K562 (cell line): ENCODE results near the gene NKX2-8. TPM values are rescaled to one million over a fixed set of nuclear protein-coding genes. Genes with fewer than 3 reads are reported as not detected.

Experiments
- ATAC-seq: fragments of 200-7000 bp; cut with Tn5 transposase; 3 replicates; pipeline ENCODE4 v1.9.1; 2020; ENCODE audit warnings: moderate library complexity
- BruUV-seq: library from RNA; stranded (reverse); fragments of 400-500 nt; replicated peaks from 2 replicates; lab custom pipeline; 2021; lab: Mats Ljungman, UMichigan
- CTCF ChIA-PET: fragments of 300-600 bp; formaldehyde crosslinking; extraction: SDS; loops from one replicate; lab custom pipeline; 2021; ENCODE audit warnings: low intra/inter-chr PET ratio; lab: Yijun Ruan, JAX
- POLR2A ChIA-PET: fragments of 300-600, 350-650 bp; sonication (Branson Sonifier 250); formaldehyde crosslinking; extraction: SDS; loops from one replicate; lab custom pipeline; 2021; ENCODE audit warnings: antibody characterized with exemption, inconsistent platforms; lab: Yijun Ruan, JAX
- DNase-seq, 4 experiments: peaks; one replicate each; pipeline versions ENCODE4 v3.0.0 to v3.0.0-alpha.2; 2011 to 2018; ENCODE audit warnings: low spot score in 3 of 4, mixed read lengths in 3 of 4; ENCODE audit errors: extremely low read depth in 1 of 4
- FAIRE-seq: peaks from 2 replicates; lab custom pipeline; 2011; peaks lifted over from hg19 to GRCh38; lab: Jason Lieb, UNC
- H2AFZ ChIP-seq: 2 replicates; pipeline ENCODE4 v1.6.0; 2011; ENCODE audit warnings: low read depth, low read length, control low read depth, inconsistent platforms
- H3K27ac ChIP-seq: fragments of 200-600 bp; 3 replicates; pipeline ENCODE4 v1.8.0; 2011; ENCODE audit warnings: low read depth, mild to moderate bottlenecking, control low read depth, inconsistent platforms, low read length, moderate library complexity, mixed read lengths; ENCODE audit errors: extremely low read depth
- H3K27me3 ChIP-seq, 2 experiments: fragments of 300-600 bp in 1 of 2; 2 replicates in 1 of 2; 3 replicates in 1 of 2; pipeline versions ENCODE4 v1.6.0 to v1.8.0; 2011; ENCODE audit warnings: inconsistent platforms in 2 of 2, low read length in 2 of 2, mild to moderate bottlenecking in 1 of 2, mixed read lengths in 1 of 2, moderate library complexity in 1 of 2; ENCODE audit not compliant: control insufficient read depth in 2 of 2, insufficient read depth in 2 of 2
- H3K36me3 ChIP-seq: fragments of 300-600 bp; 3 replicates; pipeline ENCODE4 v1.8.0; 2011; ENCODE audit warnings: mild to moderate bottlenecking, low read length, inconsistent platforms; ENCODE audit not compliant: control insufficient read depth, insufficient read depth
- H3K4me1 ChIP-seq, 2 experiments: fragments of 200-600 bp in 1 of 2; replicated peaks in 1 of 2; 2 replicates in 1 of 2; 3 replicates in 1 of 2; pipeline versions ENCODE4 v1.5.1 to v1.8.0; 2011; ENCODE audit warnings: inconsistent platforms in 2 of 2, low read length in 2 of 2, mild to moderate bottlenecking in 1 of 2, mixed read lengths in 1 of 2, moderate library complexity in 1 of 2; ENCODE audit not compliant: control insufficient read depth in 2 of 2, insufficient read depth in 2 of 2
- H3K4me2 ChIP-seq: 2 replicates; pipeline ENCODE4 v1.6.1; 2011; ENCODE audit warnings: low read length, control low read depth, inconsistent platforms, mixed read lengths; ENCODE audit not compliant: insufficient read depth
- H3K4me3 ChIP-seq: fragments of 200-600 bp; sonication (generic), shearing (Covaris generic); 2 replicates; pipeline ENCODE4 v1.5.1; 2016; ENCODE audit warnings: control low read depth, inconsistent platforms
- H3K79me2 ChIP-seq: fragments of 200-600 bp; 3 replicates; pipeline ENCODE4 v1.8.0; 2011; ENCODE audit warnings: low read length, inconsistent platforms; ENCODE audit not compliant: control insufficient read depth, insufficient read depth
- H3K9ac ChIP-seq, 2 experiments: 2 replicates each; pipeline versions ENCODE4 v1.6.0 to v1.6.1; 2011; ENCODE audit warnings: low read depth in 2 of 2, low read length in 2 of 2, control low read depth in 1 of 2, inconsistent platforms in 1 of 2, mild to moderate bottlenecking in 1 of 2, mixed read lengths in 1 of 2; ENCODE audit not compliant: insufficient read depth in 1 of 2
- H3K9me1 ChIP-seq: one replicate; pipeline ENCODE4 v1.6.0; 2011; ENCODE audit warnings: inconsistent platforms, mild to moderate bottlenecking, low read length, moderate library complexity; ENCODE audit not compliant: control insufficient read depth, insufficient read depth
- H3K9me3 ChIP-seq: replicated peaks from 2 replicates; pipeline ENCODE4 v1.5.1; 2011; ENCODE audit warnings: low read depth, low read length, inconsistent platforms; ENCODE audit not compliant: control insufficient read depth, insufficient read depth
- H4K20me1 ChIP-seq: replicated peaks from 2 replicates; pipeline ENCODE4 v1.6.1; 2011; ENCODE audit warnings: low read length, inconsistent platforms, mixed read lengths; ENCODE audit not compliant: control insufficient read depth, insufficient read depth
- EHMT2 ChIP-seq: fragments of 450-650 bp; IDR thresholded peaks from 2 replicates; pipeline ENCODE4 v1.6.1; 2018; ENCODE audit warnings: antibody characterized with exemption
- L3MBTL2 ChIP-seq: fragments of 450-650 bp; IDR thresholded peaks from 2 replicates; pipeline ENCODE4 v1.6.1; 2016; ENCODE audit warnings: mild to moderate bottlenecking, moderate library complexity
- PPARD ChIP-seq: fragments of 250-450 bp; sonication (Bioruptor Pico); IDR thresholded peaks from 2 replicates; pipeline ENCODE4 v1.8.0; 2022; ENCODE audit warnings: inconsistent platforms, mild to moderate bottlenecking, moderate library complexity
- ZNF696 ChIP-seq: fragments of 250-450 bp; sonication (Bioruptor Pico); conservative IDR thresholded peaks from 2 replicates; pipeline ENCODE4 v1.4.0; 2020; ENCODE audit warnings: mild to moderate bottlenecking, moderate library complexity
- WGBS: fragments of 100-300 bp; shearing (Covaris generic); methylation state at CpG from one replicate; pipeline ENCODE4 v1.1.6; 2016; ENCODE audit warnings: low coverage, mixed read lengths; ENCODE audit not compliant: insufficient coverage; ENCODE audit errors: missing lambda C conversion rate; 5-methylcytosine and 5-hydroxymethylcytosine counted together
- in situ Hi-C: fragments of 300-500 bp; cut with MboI; formaldehyde crosslinking; loops from 4 replicates; pipeline ENCODE4 v1.15.0; 2018; ENCODE audit warnings: inconsistent platforms, mixed read lengths
- intact Hi-C: fragments of 100-400 bp; cut with micrococcal nuclease; formaldehyde crosslinking; loops from 2 replicates; pipeline ENCODE4 v1.14.2; 2022
- polyA plus RNA-seq, 8 experiments: library from polyadenylated mRNA; depleted of rRNA in 4 of 8; stranded (reverse) in 5 of 8; unstranded in 3 of 8; fragments of >200 nt; fragmentation: Nextera tagmentation in 2 of 8; fragmentation: Illumina TruSeq in 1 of 8; extraction: Ambion mirVana in 2 of 8; extraction: Trizol in 1 of 8; gene quantifications; 2 replicates each; pipeline versions ENCODE4 v1.2.1 to v1.2.3, GENCODE V29; 2011 to 2014; ENCODE audit warnings: inconsistent platforms in 1 of 8, missing spikeins in 1 of 8
- total RNA-seq, 7 experiments: library from RNA; depleted of rRNA in 6 of 7; stranded (reverse); fragments of >200 nt in 6 of 7; fragmentation: Illumina TruSeq in 2 of 7; extraction: Trizol in 2 of 7; gene quantifications; 2 replicates each; pipeline versions ENCODE4 v1.2.1 to v1.2.3, GENCODE V29; 2011 to 2021; ENCODE audit warnings: low replicate concordance in 1 of 7
- TF ChIP-seq, protein P1 (sequence below): sonication (generic); formaldehyde crosslinking; IDR thresholded peaks from 2 replicates; pipeline ENCODE4 v1.8.0; 2022; ENCODE audit warnings: mild to moderate bottlenecking, missing genetic modification reagents
- TF ChIP-seq, protein P2 (sequence below): fragments of 200-600 bp; sonication (generic); IDR thresholded peaks from one replicate; pipeline ENCODE4 v1.6.1; 2012; ENCODE audit warnings: mild to moderate bottlenecking, low read depth, low read length, inconsistent platforms

The NKX2-8 gene
- total and polyA plus RNA-seq, 9 of the 15 experiments (the other 6 are each of a cell fraction or from before 2014, with no cell fraction given): not detected

DNA sequence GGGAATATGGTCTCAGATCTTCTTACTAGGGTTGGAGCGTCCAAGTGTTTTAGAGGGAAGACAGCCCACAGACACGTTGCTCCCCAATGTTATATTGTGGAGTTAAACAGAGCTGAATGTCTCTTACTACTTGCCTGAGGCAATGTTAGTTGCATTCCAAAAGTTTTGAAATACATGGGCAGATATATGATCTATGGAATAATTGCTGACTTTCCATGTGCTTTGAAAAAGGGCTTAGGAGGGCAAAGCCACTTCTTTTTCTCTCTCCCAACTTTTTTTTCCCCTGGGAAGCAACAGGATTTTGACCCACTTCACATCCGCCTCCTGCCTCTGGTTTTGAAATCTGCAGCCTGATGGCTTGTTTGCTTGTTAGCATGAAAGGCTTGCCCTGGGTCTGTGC is 45.6 kb upstream of the NKX2-8 start:
- Histone ChIP-seq H3K4me2 (no peak overlapping the region), H3K27ac (no peak overlapping the region), H3K27me3 (peaks cover 0 to 5% of the 10 kb centered on the region in 2 experiments; a peak in 2 of 5 replicates), H3K36me3 (no peaks in the 10 kb centered on the region), H3K79me2 (no peaks in the 10 kb centered on the region), H3K9ac (no peak overlapping the region), H3K4me3 (no peak overlapping the region), H3K9me3 (no peaks in the 10 kb centered on the region), H4K20me1 (no peaks in the 10 kb centered on the region), H3K4me1 (no peaks in the 10 kb centered on the region), H3K9me1 (no peaks in the 10 kb centered on the region), H2AFZ (no peak overlapping the region)
- BruUV-seq: no TSS peak
- no peak for ATAC-seq
- in situ Hi-C loops (loop anchor here (25.0 kb wide), 1 partner anchor 509 kb away; no protein-coding TSS in a partner anchor), intact Hi-C loops (no loop called here)
- no peak for FAIRE-seq
- no peak for DNase-seq
- ChIA-PET CTCF (no interaction called here), POLR2A (no interaction called here)
- 0% methylated on average over 2 of the region's 3 CpGs for WGBS
- TF ChIP-seq L3MBTL2: no peak
- TF ChIP-seq, protein P1, sequence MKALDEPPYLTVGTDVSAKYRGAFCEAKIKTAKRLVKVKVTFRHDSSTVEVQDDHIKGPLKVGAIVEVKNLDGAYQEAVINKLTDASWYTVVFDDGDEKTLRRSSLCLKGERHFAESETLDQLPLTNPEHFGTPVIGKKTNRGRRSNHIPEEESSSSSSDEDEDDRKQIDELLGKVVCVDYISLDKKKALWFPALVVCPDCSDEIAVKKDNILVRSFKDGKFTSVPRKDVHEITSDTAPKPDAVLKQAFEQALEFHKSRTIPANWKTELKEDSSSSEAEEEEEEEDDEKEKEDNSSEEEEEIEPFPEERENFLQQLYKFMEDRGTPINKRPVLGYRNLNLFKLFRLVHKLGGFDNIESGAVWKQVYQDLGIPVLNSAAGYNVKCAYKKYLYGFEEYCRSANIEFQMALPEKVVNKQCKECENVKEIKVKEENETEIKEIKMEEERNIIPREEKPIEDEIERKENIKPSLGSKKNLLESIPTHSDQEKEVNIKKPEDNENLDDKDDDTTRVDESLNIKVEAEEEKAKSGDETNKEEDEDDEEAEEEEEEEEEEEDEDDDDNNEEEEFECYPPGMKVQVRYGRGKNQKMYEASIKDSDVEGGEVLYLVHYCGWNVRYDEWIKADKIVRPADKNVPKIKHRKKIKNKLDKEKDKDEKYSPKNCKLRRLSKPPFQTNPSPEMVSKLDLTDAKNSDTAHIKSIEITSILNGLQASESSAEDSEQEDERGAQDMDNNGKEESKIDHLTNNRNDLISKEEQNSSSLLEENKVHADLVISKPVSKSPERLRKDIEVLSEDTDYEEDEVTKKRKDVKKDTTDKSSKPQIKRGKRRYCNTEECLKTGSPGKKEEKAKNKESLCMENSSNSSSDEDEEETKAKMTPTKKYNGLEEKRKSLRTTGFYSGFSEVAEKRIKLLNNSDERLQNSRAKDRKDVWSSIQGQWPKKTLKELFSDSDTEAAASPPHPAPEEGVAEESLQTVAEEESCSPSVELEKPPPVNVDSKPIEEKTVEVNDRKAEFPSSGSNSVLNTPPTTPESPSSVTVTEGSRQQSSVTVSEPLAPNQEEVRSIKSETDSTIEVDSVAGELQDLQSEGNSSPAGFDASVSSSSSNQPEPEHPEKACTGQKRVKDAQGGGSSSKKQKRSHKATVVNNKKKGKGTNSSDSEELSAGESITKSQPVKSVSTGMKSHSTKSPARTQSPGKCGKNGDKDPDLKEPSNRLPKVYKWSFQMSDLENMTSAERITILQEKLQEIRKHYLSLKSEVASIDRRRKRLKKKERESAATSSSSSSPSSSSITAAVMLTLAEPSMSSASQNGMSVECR (CRISPR knock-in tag): no peak
- TF ChIP-seq EHMT2: no peak
- TF ChIP-seq, protein P2, sequence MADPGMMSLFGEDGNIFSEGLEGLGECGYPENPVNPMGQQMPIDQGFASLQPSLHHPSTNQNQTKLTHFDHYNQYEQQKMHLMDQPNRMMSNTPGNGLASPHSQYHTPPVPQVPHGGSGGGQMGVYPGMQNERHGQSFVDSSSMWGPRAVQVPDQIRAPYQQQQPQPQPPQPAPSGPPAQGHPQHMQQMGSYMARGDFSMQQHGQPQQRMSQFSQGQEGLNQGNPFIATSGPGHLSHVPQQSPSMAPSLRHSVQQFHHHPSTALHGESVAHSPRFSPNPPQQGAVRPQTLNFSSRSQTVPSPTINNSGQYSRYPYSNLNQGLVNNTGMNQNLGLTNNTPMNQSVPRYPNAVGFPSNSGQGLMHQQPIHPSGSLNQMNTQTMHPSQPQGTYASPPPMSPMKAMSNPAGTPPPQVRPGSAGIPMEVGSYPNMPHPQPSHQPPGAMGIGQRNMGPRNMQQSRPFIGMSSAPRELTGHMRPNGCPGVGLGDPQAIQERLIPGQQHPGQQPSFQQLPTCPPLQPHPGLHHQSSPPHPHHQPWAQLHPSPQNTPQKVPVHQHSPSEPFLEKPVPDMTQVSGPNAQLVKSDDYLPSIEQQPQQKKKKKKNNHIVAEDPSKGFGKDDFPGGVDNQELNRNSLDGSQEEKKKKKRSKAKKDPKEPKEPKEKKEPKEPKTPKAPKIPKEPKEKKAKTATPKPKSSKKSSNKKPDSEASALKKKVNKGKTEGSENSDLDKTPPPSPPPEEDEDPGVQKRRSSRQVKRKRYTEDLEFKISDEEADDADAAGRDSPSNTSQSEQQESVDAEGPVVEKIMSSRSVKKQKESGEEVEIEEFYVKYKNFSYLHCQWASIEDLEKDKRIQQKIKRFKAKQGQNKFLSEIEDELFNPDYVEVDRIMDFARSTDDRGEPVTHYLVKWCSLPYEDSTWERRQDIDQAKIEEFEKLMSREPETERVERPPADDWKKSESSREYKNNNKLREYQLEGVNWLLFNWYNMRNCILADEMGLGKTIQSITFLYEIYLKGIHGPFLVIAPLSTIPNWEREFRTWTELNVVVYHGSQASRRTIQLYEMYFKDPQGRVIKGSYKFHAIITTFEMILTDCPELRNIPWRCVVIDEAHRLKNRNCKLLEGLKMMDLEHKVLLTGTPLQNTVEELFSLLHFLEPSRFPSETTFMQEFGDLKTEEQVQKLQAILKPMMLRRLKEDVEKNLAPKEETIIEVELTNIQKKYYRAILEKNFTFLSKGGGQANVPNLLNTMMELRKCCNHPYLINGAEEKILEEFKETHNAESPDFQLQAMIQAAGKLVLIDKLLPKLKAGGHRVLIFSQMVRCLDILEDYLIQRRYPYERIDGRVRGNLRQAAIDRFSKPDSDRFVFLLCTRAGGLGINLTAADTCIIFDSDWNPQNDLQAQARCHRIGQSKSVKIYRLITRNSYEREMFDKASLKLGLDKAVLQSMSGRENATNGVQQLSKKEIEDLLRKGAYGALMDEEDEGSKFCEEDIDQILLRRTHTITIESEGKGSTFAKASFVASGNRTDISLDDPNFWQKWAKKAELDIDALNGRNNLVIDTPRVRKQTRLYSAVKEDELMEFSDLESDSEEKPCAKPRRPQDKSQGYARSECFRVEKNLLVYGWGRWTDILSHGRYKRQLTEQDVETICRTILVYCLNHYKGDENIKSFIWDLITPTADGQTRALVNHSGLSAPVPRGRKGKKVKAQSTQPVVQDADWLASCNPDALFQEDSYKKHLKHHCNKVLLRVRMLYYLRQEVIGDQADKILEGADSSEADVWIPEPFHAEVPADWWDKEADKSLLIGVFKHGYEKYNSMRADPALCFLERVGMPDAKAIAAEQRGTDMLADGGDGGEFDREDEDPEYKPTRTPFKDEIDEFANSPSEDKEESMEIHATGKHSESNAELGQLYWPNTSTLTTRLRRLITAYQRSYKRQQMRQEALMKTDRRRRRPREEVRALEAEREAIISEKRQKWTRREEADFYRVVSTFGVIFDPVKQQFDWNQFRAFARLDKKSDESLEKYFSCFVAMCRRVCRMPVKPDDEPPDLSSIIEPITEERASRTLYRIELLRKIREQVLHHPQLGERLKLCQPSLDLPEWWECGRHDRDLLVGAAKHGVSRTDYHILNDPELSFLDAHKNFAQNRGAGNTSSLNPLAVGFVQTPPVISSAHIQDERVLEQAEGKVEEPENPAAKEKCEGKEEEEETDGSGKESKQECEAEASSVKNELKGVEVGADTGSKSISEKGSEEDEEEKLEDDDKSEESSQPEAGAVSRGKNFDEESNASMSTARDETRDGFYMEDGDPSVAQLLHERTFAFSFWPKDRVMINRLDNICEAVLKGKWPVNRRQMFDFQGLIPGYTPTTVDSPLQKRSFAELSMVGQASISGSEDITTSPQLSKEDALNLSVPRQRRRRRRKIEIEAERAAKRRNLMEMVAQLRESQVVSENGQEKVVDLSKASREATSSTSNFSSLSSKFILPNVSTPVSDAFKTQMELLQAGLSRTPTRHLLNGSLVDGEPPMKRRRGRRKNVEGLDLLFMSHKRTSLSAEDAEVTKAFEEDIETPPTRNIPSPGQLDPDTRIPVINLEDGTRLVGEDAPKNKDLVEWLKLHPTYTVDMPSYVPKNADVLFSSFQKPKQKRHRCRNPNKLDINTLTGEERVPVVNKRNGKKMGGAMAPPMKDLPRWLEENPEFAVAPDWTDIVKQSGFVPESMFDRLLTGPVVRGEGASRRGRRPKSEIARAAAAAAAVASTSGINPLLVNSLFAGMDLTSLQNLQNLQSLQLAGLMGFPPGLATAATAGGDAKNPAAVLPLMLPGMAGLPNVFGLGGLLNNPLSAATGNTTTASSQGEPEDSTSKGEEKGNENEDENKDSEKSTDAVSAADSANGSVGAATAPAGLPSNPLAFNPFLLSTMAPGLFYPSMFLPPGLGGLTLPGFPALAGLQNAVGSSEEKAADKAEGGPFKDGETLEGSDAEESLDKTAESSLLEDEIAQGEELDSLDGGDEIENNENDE: no peak
- no peak for TF ChIP-seq ZNF696 (CRISPR knock-in tag)
- no peak for TF ChIP-seq PPARD (CRISPR knock-in tag)
